ENCODE data around the gene PPP1CC.
A peak's percentile ranks its signal among the peaks of the same experiment; 100 is the strongest.
"Not testable (repeated sequence)": the region's sequence is repeated elsewhere in the genome, so short reads cannot be mapped to it uniquely, and the experiment has no call there.

PPP1CC gene

GRCh38 chr12:110731479-110731878, 11.2 kb downstream of the PPP1CC start:
- intact Hi-C loops (cut with DNase I), result no loop called here
- DNase-seq, result no peak

GRCh38 chr12:110728628-110729027, 14.1 kb downstream of the PPP1CC start:
- no peak for DNase-seq
- intact Hi-C loops (cut with DNase I), result no loop called here

- no peak for DNase-seq
- intact Hi-C loops (cut with DNase I), result no loop called here
Measured at GRCh38 chr12:110726708-110727369, 15.9 kb downstream of the PPP1CC start.

- intact Hi-C loops (cut with DNase I), result no loop called here
- no peak for DNase-seq
Measured at GRCh38 chr12:110726028-110726427, 16.7 kb downstream of the PPP1CC start.

- no peak for DNase-seq
- intact Hi-C loops (cut with DNase I), result no loop called here
Measured at GRCh38 chr12:110725267-110725666, 17.4 kb downstream of the PPP1CC start.

GRCh38 chr12:110722892-110723291, 19.8 kb downstream of the PPP1CC start:
- intact Hi-C loops (cut with DNase I); DNase-seq: not testable (repeated sequence)

GRCh38 chr12:110721570-110721969, 21.1 kb downstream of the PPP1CC start:
- DNase-seq, result no peak
- intact Hi-C loops (cut with DNase I), result no loop called here

- no peak for DNase-seq
- intact Hi-C loops (cut with DNase I), result no loop called here
Measured at GRCh38 chr12:110720516-110720915, 22.2 kb downstream of the PPP1CC start.

- intact Hi-C loops (cut with DNase I), result no loop called here
- DNase-seq, result no peak
Measured at GRCh38 chr12:110718222-110718908, 24.3 kb downstream of the PPP1CC start.

- intact Hi-C loops (cut with DNase I), result no loop called here
- DNase-seq, result no peak
Measured at GRCh38 chr12:110717037-110717436, 25.7 kb downstream of the PPP1CC start.

GRCh38 chr12:110708917-110709316, 33.8 kb downstream of the PPP1CC start:
- no peak for DNase-seq
- intact Hi-C loops (cut with DNase I), result no loop called here

- DNase-seq, result no peak
- intact Hi-C loops (cut with DNase I), result no loop called here
Measured at GRCh38 chr12:110705309-110705708, 37.4 kb downstream of the PPP1CC start.

- intact Hi-C loops (cut with DNase I), result no loop called here
- DNase-seq, result no peak
Measured at GRCh38 chr12:110704750-110705149, 37.9 kb downstream of the PPP1CC start.

- no peak for DNase-seq
- intact Hi-C loops (cut with DNase I), result no loop called here
Measured at GRCh38 chr12:110704231-110704630, 38.5 kb downstream of the PPP1CC start.

- DNase-seq, result no peak
- intact Hi-C loops (cut with DNase I), result no loop called here
Measured at GRCh38 chr12:110702081-110702480, 40.6 kb downstream of the PPP1CC start.

GRCh38 chr12:110699591-110700445, 42.9 kb downstream of the PPP1CC start:
- intact Hi-C loops (cut with DNase I), result no loop called here
- peak in 1 of 10 donors; percentile 28 for DNase-seq

- peak in 5 of 10 donors; percentile 20 to 91 (median 34) for DNase-seq
- intact Hi-C loops (cut with DNase I), result no loop called here
Measured at GRCh38 chr12:110698171-110698902, 44.4 kb downstream of the PPP1CC start.

- intact Hi-C loops (cut with DNase I), result no loop called here
- no peak for DNase-seq
Measured at GRCh38 chr12:110697236-110697635, 45.5 kb downstream of the PPP1CC start.

GRCh38 chr12:110696283-110696682, 46.4 kb downstream of the PPP1CC start:
- intact Hi-C loops (cut with DNase I), result no loop called here

GRCh38 chr12:110694330-110694901, 48.3 kb downstream of the PPP1CC start:
- intact Hi-C loops (cut with DNase I), result no loop called here
- DNase-seq, result peak in 5 of 10 donors; percentile 15 to 84 (median 28)

More at GRCh38 chr12:110696283-110696682, 46.4 kb downstream of the PPP1CC start:
- no peak for DNase-seq

All from posterior cingulate gyrus (tissue), 11 donors.